GM21529 (cell line): ENCODE measurements around the gene SYNGR3.

Experiments used
- ATAC-seq: cut with Tn5 transposase; IDR thresholded peaks from one replicate; pipeline ENCODE4 v1.9.1; 2021; ENCODE audit not compliant: unreplicated experiment

Gene SYNGR3

GRCh38 chr16:1991948-1992703 lies 2.4 kb downstream of the SYNGR3 start:
- peak; percentile 51 for ATAC-seq

GRCh38 chr16:1992704-1993317 lies 3.0 kb downstream of the SYNGR3 start:
- no peak for ATAC-seq

GRCh38 chr16:1993731-1994131 lies 4.0 kb downstream of the SYNGR3 start:
- ATAC-seq, result no peak

- ATAC-seq, result no peak
These were observed 8.0 kb downstream of the SYNGR3 start for GRCh38 chr16:1997494-1998359.

GRCh38 chr16:1998360-1998835 lies 8.6 kb downstream of the SYNGR3 start:
- no peak for ATAC-seq

- no peak for ATAC-seq
These were observed 9.4 kb downstream of the SYNGR3 start for GRCh38 chr16:1998852-1999801.

- ATAC-seq, result no peak
These were observed 10.2 kb downstream of the SYNGR3 start for GRCh38 chr16:1999866-2000514.

GRCh38 chr16:2001035-2001434 lies 11.3 kb downstream of the SYNGR3 start:
- ATAC-seq, result no peak

- ATAC-seq, result no peak
These were observed 11.9 kb downstream of the SYNGR3 start for GRCh38 chr16:2001456-2002355.

- ATAC-seq, result no peak
These were observed 12.8 kb downstream of the SYNGR3 start for GRCh38 chr16:2002406-2003230.

- ATAC-seq, result no peak
These were observed 13.6 kb downstream of the SYNGR3 start for GRCh38 chr16:2003231-2003826.

GRCh38 chr16:2003827-2004641 lies 14.3 kb downstream of the SYNGR3 start:
- ATAC-seq, result peak; percentile 61

GRCh38 chr16:2004795-2005517 lies 15.2 kb downstream of the SYNGR3 start:
- no peak for ATAC-seq

GRCh38 chr16:2005646-2006045 lies 15.9 kb downstream of the SYNGR3 start:
- ATAC-seq, result no peak

- ATAC-seq, result no peak
These were observed 16.5 kb downstream of the SYNGR3 start for GRCh38 chr16:2006317-2006716.
